Measurements from ENCODE around the gene IRF7.

DNA sequence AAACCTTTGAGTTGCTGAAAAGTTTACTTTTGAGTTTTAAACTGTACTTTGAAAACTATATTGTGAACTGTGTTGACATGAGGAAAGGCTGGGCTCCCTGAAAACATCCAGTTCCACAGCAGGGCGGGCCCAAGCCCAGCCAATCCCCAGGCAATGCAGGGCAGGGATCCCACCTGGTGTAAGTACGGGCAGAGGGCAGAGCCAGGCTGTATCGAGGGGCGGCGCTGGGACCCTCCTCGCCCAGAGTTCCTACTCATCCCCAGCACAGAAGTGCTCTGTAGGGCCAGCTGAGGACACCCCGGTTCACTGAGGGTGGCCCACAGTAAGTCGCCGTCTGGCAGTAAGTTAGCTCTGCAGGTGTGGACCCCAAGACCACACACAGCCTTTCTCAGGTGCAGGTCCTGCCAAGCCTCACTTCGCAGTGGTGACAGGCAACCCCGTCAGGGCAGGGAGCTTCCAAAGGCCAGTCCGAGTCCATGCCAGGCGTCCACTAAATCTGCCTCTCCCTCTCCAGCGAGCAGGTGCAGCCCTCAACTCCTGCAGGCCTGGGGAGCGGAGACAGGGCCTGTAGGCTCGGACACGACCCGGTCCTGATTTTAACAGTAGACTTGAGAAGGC lies 48.6 kb downstream of the IRF7 start:
- no peak for TF ChIP-seq CTCF (IDR thresholded peaks at IDR 0.05)
- no peak for TF ChIP-seq POLR2A (IDR thresholded peaks at IDR 0.05)
- TF ChIP-seq EP300 (IDR thresholded peaks at IDR 0.05) = no peak

Measured in tibial nerve (tissue), 4 donors.